Kidney capillary endothelial cell (primary cell): ENCODE results near the gene GFER.

ENCODE experiments used
- DNase-seq: peaks from one replicate; pipeline ENCODE4 v3.0.0-alpha.2; 2018; ENCODE audit warnings: low spot score

The GFER gene

DNA sequence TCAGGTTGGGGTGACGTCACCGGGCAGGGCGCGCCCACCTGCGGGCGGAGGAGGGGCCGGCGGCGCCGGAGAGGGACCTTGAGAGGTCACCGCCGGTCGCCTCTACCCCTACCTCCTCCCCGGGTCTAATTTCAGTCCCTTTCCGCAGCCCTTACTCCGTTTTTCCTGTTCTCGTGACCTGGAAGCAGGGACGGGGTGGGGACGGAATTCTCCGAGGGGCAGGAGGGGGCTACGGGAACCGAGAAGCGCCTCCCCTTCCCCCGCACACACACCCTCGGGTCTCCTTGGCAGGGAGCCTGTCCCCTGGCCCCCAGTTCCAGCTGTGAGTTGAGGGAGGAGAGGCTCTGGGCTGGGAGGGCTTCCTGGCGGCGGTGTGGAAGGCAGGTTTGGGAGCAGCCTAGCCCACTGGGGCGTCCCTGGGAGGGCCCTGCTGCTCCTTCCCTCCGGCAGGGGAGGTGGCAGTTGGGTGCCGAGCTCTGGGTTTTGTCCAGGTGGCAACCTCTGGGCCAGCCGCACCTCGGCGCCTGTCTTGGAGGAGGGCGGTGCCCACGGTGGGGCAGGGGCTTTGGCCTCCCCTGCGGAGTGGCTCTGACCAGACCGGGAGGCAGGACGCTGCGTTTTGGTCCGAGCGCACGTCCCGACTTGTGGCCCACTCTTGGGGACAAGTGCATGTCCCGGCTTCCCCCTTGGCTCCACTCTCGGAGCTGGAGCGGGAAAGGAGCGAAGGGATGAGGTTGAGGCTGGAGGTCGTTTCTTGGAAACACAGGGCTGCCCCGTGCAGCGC, 6.5 kb downstream of the GFER start:
- DNase-seq, result no peak

DNA sequence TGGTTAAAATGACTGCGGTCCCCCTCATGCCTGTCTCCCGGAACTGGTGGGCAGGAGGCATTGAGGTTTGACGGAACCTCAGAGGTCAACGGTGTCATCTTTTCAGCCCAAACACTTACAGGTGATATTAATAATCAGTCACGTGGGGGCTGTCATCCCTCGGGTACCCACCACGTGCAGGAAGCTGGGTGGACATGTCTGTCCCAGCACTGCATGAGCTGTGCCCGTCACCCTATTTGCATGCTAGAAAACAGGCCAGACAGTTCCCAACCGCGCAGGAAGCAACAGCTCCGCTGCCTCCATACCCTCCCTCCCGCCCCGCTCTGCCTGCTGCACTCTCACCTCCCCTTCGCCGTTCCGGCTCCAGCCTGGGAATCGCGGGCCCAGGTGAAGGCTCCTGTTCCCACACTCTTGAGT, 7.2 kb downstream of the GFER start:
- no peak for DNase-seq

DNA sequence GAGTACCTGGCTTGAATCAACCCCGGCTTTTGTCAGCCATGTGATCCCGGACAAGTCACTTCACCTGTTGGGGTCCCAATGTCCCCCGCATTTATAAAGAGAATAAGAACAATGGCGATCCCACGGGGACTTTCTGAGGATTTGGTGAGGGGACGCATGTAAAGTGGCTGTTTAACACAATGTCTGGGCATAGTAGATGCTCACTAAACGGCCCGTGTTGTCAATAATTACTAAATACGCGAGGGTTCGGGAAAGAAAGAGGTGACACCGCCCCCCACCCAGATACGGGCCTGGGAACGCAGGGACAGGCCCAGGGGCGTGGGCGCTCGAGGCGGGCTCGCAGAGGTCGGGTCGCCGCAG, 7.6 kb downstream of the GFER start:
- no peak for DNase-seq

DNA sequence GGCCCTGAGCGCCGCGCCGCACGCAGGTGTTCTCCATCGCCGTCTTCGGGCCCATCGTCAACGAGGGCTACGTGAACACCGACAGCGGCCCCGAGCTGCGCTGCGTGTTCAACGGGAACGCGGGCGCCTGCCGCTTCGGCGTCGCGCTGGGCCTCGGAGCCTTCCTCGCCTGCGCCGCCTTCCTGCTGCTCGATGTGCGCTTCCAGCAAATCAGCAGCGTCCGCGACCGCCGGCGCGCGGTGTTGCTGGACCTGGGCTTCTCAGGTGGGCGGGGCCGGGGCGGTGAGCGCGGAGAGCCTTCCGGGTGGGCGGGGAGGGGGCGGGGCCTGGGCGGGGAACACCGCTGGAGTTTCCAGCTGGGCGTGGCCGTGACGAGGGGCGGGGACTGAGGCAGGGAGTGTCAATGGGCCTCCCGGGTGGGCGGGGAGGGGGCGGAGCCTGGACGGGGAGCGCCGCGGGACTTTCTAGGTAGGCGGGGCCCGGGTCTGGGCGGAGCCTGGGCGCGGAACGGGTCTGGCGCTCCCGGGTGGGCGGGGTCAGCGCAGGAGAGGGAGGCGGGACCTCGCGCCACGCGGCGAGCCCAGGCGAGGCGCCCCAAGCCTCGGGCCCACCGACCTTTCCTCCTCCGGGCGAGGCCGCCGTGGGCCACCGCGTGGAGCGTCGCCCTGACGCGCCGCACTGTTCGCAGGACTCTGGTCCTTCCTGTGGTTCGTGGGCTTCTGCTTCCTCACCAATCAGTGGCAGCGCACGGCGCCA, 8.1 kb downstream of the GFER start:
- DNase-seq, result peak; percentile 87

DNA sequence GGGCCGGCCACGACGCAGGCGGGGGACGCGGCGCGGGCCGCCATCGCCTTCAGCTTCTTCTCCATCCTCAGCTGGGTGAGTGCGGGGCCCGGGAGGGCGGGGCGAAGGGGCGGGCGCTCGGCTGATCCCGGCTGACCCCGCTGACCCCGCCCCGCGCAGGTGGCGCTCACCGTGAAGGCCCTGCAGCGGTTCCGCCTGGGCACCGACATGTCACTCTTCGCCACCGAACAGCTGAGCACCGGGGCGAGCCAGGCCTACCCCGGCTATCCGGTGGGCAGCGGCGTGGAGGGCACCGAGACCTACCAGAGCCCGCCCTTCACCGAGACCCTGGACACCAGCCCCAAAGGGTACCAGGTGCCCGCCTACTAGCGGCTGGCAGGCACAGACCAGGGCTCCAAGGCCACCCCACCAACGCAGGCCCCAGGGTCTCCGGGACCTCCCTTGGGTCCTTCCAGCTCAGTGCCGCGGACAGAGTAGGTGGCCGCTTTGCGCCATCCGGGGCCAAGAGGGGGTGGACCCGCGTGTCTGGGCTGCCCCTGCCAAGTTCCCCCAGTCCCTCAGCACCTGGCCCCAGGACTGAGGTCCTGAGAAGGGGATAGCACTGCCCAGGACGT, 8.8 kb downstream of the GFER start:
- DNase-seq, result no peak

DNA sequence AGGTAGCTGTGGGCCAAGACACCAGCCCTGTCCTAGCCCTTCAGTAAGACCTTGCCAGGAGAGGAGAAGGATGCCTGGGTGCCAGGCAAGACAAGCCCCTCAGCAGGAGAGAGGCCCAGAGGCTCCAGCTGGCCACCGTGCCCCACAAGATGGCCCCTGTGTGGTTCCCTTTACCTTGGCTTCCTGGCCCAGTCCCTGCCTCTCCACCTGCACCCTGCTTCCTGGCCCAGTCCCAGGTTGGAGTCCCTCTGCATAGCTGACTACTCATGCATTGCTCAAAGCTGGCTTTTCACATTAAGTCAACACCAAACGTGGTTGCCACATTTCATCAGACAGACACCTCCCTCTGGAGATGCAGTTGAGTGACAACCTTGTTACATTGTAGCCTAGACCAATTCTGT, 9.7 kb downstream of the GFER start:
- no peak for DNase-seq

DNA sequence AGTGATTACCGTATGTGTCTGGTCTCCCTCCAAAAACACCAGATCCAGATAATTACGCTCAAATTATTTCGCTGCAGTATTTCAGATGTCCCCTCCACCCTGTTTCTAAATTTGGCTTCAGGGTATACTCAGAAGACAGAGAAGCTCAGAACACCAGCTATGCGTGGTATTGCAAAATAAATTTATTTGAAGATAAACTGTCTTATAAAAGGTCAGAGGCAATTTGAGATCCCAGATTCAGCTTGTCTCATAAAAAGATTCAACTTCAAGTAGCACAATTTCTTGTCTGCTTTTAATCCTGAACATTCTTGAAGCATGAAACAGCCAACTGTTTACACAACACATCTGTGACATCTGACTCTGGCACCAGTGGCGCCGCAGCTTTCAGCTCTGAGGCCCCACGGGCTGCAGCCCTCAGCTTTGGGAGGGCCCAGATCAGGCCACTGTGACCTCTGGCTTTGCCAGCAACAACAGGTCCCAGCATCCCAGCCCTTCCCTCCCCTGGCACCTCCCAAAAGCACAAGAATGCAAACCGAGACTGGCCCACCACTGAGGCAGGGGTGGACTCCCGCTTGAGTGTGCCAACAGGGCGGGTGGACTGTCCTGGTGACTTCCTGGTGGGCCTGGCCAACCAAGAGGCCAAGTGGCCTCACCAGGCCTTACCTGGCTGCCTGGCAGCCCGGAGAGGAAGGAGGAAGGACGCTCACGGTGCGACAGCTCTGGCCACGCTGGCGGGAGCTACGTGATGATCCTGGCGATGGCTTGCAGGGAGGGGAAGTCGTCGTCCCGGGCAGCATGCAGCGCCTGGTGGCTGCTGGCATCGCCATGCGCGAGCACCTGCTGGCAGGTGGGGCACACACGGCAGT, 13.7 kb downstream of the GFER start:
- no peak for DNase-seq

DNA sequence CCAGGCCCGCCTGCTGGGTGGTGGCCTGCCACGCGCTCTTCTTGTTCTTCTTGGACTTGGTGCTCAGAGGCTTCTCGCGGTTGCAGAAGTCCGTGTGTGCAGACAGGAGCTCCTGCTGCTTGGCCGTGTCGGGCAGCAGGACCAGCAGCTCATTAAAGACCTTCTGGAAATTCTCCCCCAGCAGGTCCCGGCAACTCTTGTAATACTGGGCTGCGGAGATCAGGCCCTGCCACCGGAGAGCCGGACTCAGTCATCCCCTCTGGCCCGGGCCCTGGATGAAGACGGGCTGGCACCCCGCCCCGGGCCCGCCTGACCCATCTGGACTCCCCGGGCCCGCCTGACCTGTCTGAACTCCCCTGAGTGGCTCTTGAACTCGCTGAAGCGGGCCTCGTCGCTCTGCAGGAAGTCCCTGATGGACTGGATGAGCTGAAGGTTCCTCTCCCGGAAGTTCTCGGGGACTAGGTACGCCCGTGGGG, 14.4 kb downstream of the GFER start:
- no peak for DNase-seq

DNA sequence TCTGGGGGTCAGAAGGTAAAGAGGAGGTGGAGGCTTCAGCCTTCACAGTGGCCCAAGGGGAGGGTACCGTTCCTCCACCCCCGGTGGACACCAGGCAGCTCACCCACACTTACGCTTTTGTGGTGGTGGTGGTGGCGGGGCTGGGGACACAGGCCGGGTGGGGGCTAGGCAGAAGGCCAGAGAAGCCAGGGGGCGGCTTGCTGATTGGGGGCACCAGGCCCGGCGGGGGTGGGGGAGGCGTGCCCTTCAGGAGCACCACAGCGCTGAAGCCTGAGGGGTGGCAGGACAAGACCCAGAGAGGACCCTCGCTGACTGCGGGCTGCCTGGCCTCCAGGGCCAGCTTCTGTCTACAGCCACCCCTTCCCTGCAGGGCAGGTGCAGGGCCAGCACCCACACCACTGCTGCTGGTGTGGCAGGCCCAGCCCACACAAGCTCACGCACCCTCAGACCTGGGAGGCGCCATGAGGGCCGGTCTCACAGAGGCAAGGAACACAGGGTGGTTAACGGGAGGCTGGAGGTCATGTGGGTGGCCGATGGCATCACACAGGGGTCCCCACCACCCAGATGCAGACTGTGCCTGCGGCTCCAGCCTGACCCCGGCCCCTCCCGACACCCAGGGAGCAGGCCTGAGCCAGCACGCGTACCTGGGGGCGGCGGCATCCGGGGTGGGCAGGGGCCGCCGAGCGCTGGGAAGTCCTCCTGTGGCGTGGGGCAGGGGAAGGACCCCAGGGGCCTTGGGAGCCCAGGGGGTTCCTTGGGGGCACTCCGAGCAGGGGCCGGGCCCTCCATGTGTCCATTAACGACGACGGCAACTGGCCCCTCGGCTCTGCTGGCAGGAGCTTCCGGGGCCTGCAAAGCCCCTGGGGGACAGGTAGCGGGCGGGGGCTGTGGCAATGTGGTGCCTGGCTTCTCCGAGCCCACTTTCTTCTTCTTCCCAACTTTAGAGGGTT, 15.1 kb downstream of the GFER start:
- DNase-seq, result no peak

DNA sequence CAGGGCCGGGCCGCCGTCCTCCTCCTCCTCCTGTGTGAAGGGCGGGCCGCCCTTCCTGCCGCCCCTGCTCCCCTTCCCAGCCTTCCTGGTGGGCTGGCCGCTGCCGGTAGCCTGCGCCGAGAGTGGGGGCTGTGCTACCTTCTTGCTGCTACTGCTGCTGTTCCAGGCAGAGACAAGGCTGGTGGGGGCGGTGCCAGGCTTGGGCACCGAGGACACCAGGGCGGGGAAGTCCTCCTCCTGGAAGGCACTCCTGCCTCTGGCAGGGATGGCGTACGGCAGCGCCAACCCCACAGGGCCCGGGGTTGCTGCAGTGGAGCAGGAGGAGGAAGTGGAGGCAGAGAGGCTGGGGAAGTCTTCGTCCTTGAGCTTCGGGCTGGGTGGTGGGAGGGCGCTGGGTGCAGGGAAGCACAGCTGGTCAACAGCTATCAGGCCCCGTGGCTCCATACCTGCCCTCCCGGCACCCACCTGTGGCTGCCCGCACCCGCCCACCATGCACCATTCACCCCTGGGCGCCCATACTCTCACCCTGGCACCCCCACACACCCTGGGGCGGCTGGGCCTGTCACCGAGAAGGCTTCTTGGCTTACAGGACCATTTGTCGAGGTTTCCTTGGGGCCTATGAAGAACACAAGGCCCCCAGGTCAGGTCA, 16.0 kb downstream of the GFER start:
- DNase-seq, result no peak

DNA sequence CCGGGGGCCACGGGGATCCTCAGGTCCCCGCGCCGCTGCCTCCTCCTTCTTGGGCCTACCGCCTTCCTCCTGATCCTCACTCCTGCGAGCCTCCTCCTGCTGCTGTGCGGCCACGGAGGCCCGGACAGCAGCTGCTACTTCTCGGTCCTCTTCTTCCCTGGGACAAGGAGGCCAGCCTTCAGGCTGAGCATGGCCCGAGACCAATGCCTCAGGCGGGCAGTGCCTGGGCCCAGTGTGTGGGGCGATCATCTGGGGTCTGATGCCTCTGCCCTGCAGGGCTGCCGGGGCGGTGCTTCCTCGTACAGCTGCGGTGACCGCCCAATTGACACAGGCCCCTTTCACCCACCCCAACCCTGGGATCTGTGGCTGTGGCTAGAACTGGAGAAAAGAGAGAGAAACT, 17.0 kb downstream of the GFER start:
- no peak for DNase-seq

DNA sequence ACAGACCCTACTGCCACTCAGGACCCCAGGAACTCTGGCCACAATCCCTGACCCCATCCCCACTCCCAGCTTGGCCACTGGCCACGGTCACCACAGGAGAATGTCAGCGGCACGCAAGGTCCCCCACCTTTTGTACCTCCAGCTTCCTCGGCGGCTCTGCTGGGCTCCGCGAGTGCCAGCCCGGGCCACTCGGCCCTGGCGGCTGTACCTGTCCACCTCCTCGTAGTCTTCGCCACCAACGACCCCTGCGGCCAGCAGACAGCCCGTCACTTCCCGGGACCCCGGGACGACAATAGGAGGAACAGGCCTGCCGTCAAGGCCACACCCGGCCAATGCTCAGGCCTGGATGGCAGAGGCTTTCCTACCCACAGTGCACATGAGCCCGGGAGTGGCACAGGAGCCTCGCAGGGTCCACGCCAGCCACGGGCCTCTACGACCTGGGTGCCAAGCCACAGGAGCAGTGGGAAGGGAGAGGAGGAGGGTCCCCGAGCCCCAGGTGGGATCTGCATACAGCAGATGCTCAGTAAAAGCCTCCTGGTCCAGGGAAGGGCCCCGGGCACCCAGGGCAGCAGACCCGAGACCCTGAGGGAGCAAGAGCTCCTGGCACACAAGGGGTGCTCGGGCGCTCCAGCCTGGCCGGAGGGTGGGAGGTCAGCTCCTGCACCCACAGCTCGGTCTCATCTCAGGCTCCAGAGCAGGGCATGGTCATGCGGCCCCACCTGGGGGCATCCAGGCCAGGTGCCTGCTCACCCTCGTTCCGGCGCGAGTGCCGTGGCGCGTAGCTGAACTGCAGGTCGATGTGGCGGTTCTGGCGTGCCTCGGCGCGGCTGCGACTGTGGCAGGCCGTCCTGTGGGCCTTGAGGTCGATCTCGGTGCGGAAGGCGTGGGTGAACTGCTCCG, 17.7 kb downstream of the GFER start:
- no peak for DNase-seq

DNA sequence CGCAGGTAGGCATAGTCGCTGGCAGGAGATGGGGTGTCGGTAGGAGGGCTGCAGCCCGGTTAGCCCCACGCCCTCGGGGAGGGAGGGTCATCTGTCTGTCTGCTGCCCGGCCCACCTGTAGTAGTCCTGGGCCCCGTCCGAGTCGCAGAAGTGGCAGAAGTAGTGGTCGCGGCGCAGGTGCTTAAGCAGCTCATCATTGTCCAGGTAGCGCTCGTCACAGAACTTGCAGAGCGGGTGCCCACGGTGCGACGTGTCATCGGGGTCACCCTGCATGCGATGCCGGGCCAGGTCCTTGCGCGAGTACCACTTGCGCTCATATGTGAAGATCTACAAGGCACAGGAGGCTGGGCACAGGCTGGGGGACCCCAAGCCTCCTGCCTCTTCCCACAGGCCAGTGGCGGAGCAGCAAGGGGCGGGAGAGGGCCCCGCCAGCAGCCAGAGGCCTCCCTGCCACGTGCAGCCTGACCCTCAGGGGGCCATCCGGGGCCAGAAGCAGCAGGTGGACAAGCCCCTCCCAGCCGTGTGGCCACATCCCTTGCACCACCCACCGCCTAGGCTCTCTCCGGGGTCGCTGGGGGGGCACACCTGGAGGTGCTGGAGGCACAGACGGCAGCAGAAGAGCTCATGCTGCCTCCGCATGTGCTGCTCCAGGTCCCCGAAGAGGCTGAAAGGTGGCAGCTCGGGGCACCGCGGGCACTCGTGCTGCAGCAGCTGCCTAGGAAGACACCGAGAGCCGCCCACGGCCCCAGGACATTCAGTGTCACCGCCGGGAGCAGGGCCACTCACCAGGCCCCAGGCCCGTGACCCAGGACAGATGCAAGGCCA, 18.6 kb downstream of the GFER start:
- DNase-seq, result no peak

DNA sequence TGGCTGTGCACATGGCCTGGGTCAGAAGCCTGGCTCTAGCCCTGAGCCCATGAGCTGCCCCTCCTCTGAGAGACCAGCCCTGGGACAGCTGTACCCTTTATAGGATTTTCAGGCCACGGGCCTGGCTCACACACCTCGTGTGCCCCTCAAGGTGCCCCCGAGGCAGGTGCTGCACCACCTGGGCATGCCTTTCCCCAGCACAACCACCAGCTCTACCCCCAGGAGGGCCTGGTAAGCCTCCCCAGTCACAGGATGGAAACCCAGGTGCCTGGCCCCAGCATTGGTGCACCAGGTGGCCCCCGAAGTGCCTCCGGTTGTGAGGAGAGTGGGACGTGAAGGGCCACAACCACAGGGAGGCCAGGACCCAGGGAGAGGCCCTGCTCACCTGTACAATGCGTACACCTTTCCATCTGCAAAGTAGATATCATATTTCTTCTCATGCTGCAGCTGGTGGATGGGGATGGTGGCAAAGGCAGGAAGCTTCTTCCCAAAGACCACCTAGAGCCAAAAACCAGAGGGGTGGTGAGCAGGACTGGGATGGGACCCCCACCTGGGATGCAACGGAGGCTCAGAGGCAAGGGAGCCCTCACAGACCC, 19.3 kb downstream of the GFER start:
- DNase-seq, result no peak

DNA sequence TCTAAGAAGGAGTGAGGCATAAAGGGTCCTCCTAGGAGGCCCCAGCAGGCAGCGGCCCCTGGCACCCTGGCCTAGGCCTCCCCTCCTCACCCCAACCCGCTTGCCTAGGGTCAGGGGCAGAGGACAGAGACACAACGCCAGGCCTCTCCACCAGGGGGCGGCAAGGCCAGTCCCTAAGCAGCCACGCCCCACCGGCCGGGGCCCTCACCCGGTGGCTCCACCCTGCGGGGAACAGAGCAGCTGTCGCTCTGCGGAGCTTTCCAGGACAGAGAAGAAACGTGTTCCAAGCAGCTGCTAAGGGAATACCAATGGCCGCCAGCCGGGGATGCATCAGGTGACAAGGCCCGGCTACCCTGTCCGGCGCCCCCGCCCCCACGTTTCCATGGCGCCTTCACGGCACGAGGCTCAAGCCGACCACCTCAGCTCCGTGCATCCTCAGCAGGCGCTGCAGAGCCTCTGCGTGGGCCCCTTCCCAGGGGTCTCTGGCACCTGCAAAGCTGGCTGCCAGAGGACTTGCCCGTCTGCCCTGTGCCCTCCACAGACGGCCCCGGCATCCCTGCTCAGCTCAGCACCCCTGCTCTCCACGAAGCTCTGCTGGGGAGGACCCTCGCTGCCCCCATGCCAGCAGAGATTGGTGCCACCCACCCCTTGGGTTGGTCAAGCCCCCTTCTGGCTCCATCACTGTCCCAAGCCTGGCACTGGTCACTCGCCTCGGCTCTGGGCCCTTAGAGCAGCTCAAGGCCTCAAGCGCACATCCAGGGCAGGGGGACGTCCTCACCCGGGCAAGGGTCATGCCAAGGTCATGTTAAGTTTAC, 20.0 kb downstream of the GFER start:
- peak; percentile 88 for DNase-seq

DNA sequence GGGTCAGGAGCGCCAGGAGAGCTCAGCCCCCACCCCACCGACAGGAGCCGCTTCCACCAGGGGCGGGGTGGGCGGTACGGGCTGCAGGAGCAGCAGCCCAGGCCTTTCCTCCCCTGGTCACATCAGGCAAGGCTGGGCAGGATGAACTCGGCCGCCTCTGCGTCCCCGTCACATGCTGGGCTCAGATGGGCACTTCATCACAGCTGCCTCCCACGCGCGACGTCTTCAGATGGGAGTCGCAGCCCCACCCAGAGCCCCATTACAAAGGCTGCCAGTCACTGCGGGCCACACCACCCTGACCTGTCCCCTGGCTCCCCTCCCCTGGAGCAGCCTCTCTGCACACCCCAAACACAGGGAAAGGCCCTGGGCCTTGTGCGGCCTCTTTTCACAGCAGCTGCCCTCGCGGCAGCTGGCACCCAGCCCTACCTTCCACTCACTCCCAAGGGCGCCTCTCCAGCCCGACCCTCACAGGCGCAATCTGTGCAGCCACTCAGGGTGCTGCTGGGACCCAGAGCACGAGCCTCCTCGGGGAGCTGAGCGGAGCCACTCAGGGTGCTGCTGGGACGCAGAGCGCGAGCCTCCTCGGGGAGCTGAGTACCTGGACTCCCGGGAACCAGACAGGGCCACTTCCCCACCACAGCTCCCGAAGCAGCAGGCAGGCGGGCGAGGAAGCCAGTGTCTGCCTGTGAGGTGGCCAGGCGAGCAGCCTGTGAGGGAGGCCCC, 21.0 kb downstream of the GFER start:
- no peak for DNase-seq

DNA sequence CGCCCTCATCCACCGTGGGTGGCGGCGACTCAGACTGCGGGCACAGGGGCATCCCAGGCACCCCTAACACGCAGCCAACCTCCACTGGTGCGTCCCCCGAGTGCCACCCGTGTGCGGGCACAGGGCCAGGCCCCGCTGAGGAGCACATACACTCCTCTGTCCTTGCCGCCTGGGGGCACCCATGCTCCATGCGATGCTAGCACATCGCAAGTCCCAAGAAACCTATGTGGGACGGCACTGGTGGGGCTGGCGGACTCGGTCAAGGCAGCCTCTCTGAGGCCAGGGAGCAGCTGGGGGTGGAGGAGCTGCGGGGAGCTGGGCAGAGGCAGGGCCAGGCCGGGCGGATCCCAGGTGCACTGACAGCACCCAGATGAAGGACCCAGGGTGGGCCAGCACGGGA, 21.7 kb downstream of the GFER start:
- DNase-seq, result no peak
